SK-N-MC (cell line): ENCODE measurements around the gene SULT1A3.
"Not testable (repeated sequence)": the region's sequence is repeated elsewhere in the genome, so short reads cannot be mapped to it uniquely, and the experiment has no call there.

Experiments
- EZH2 ChIP-seq: fragments of 200-600 bp; sonication (generic); IDR thresholded peaks from one replicate; pipeline ENCODE4 v1.6.1; 2017; ENCODE audit warnings: antibody characterized with exemption
- POLR2AphosphoS5 ChIP-seq: IDR thresholded peaks from 2 replicates; pipeline ENCODE4 v1.6.1; 2012; ENCODE audit warnings: mild to moderate bottlenecking, low read depth, low read length, borderline replicate concordance

DNA sequence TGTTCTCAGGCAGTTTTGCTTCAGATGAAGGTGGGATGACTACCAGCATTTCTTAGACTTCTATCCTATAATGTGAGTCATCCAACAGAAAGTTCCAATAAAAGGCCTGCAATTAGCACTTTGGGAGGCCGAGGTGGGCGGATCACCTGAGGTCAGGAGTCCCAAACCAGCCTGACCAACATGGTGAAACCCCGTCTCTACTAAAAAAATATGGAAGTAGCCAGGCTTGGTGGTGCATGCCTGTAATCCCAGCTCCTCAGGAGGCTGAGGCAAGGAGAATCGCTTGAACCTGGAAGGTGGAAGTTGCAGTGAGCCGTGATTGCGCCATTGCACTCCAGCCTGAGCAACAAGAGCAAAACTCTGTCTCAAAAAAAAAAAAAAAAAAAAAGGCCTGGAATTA lies 22.2 kb upstream of the SULT1A3 start:
- TF ChIP-seq POLR2AphosphoS5, EZH2: not testable (repeated sequence)
